HFF-Myc (cell line): ENCODE measurements around the gene WASL.

Experiments
- DNase-seq: peaks from one replicate; pipeline ENCODE4 v3.0.0-alpha.2; 2011; ENCODE audit warnings: low read depth; ENCODE audit errors: extremely low read depth
- H3K4me3 ChIP-seq: replicated peaks from 2 replicates; pipeline ENCODE4 v1.5.1; 2011; ENCODE audit warnings: low read depth, mild to moderate bottlenecking, control low read depth, low read length
- TF ChIP-seq, protein P1 (sequence below): IDR thresholded peaks from 2 replicates; pipeline ENCODE4 v1.5.1; 2012; ENCODE audit warnings: mild to moderate bottlenecking, low read depth, low read length, control low read depth; ENCODE audit errors: missing control alignments

Gene WASL

DNA sequence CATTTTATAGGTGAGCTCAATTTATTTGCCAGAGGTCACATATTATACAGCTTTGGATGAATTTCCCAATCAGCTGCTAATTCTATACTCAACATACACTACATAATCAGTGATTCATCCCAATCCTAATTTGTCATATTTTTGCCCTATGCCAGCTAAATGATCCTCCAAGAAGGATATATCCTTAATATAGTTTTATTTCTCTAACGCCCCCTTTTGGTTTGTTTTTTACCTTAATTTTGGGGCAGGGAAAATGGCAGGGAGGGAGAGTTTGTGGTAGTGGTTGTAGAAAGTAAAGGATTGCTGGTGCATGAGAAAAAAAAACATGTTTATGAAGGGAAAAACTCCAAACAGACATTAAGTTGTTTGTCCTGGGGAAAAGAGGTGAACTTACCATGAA is 31.9 kb downstream of the WASL start:
- TF ChIP-seq, protein P1, sequence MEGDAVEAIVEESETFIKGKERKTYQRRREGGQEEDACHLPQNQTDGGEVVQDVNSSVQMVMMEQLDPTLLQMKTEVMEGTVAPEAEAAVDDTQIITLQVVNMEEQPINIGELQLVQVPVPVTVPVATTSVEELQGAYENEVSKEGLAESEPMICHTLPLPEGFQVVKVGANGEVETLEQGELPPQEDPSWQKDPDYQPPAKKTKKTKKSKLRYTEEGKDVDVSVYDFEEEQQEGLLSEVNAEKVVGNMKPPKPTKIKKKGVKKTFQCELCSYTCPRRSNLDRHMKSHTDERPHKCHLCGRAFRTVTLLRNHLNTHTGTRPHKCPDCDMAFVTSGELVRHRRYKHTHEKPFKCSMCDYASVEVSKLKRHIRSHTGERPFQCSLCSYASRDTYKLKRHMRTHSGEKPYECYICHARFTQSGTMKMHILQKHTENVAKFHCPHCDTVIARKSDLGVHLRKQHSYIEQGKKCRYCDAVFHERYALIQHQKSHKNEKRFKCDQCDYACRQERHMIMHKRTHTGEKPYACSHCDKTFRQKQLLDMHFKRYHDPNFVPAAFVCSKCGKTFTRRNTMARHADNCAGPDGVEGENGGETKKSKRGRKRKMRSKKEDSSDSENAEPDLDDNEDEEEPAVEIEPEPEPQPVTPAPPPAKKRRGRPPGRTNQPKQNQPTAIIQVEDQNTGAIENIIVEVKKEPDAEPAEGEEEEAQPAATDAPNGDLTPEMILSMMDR, result no peak
- H3K4me3 ChIP-seq, result no peak overlapping the region
- DNase-seq, result no peak

DNA sequence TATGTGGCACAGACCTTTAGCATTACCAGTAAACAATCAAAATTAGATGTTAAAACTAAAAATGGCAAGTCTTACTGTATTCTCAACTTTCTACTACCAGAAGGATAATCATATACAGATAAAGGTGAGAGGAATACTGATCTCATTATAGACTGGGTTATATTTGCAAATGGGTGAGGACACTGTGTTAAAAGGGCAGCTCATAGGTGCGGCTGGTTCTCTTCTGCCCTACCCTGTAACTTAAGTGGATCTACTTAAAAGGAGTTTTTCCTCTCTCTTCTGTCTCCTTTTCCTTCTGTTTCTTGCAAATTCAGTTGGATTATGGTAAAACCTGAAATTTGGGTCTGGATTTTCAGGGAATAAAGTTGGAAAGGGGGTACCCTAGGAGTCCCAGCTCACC is 33.0 kb downstream of the WASL start:
- TF ChIP-seq, protein P1, result no peak
- DNase-seq, result no peak
- H3K4me3 ChIP-seq, result no peak overlapping the region

DNA sequence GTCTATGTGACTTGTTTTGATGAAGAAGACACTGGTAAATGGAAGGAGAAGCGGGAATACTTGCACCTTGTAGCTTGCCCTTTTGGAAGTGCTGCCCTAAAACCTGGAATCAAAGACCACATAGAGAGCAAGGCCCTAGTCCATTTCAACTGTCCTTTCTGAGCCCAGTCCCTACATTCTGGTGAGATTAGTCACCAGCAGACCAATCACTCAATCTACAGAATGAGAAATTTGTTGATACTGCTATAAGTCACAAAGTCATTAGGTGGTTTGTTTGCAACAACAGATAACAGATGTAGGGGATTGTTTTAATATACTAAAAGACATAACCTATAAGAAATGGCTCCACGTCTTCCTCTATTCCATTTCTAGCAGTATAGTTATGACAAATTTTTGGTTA is 33.6 kb downstream of the WASL start:
- no peak overlapping the region for H3K4me3 ChIP-seq
- DNase-seq, result no peak
- TF ChIP-seq, protein P1, result no peak

DNA sequence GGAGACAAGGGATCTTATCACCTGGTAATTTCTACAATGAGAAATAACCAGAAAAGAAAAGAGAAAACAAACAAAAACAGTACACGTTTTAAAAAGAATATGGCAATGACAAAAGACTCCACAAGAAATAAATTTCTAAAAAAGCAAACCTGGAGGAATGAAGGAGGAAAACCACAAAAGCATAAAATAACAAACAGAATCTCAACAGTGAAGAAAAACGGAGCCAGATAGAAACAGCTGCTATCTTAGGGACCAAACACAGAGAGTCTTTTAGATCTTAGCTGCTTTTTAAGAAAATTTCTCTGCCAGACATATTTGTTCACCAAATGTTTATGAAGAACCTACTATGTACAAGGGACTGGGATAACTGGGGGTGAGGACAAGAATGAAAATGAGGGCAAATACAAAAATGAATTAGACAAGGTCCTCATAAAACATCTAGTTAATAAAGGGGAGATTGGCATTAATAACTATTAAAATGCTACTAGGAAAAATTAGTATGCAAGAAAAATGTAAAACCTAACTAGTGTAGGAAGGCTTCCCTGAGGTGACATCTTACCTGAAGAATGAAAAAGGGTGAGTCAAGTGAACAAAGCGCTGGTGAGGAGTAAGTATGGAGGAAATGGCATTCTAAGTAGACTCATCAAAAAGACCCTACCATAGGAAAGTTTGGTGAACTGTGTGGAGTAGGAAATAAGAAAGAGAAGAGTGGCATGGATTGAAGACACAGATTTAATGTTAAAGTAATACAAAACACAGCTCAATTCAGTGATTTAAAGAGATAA is 34.3 kb downstream of the WASL start:
- TF ChIP-seq, protein P1, result no peak
- no peak for DNase-seq
- H3K4me3 ChIP-seq, result no peak overlapping the region

DNA sequence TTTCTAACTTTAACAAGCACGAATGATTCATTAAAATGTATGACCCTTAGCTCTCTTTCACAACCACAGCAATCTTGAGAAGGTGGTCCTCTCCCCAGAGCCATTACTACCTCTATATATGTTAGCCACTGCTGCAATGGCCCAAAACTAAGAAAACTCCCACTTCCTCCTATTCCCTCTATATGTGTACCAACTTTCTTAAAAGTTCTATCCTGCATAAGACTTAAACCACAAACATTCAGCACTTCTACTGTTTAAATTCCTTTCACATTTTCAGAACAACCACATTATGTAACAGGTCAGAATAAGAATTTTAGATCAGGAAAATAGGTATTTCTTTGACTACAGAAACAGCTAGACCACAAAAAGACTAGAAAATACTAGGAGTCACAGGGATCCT is 36.2 kb downstream of the WASL start:
- TF ChIP-seq, protein P1, result no peak
- H3K4me3 ChIP-seq, result no peak overlapping the region
- DNase-seq, result no peak

DNA sequence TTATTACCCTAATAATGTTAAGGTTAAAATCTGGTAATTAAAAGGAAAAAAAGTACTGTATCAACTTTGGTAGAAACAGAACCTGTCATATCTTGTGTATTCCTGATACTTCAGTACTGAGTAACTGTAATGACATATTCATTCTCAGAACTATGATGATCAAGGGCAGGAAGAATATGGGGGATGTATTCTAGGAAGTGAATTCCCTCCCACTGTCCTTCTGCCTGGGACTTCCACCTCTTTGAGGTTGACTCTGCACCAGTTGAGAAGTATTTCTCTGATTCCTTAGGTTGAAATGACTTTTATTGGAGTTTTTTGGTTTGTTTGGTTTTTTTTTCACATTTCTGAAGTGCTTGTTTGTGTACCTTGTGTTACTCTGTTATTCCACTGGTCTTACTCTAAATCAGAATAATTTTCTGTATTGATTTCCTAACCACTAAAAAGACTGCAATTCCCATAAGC is 36.9 kb downstream of the WASL start:
- TF ChIP-seq, protein P1, result no peak
- no peak for DNase-seq
- no peak overlapping the region for H3K4me3 ChIP-seq
